Tibial artery (tissue), 4 donors: Measurements from ENCODE around the gene TLK1.

Experiments
- DNase-seq, 2 donors: peaks; one replicate each; pipeline ENCODE4 v3.0.0-alpha.2; 2019
- H3K27ac ChIP-seq, 2 donors: fragments of 200-600 bp; sonication (generic) in 1 of 2; 1 replicate in 1 of 2; 2 replicates in 1 of 2; pipeline ENCODE4 v1.5.1; 2018 to 2019; ENCODE audit warnings: mild to moderate bottlenecking in 1 of 2
- H3K27me3 ChIP-seq, 2 donors: fragments of 200-600 bp; sonication (generic) in 1 of 2; one replicate each; pipeline versions ENCODE4 v1.5.1 to v1.6.0; 2016 to 2019
- H3K36me3 ChIP-seq, 3 donors: fragments of 200-600 bp; sonication (generic) in 2 of 3; one replicate each; pipeline ENCODE4 v1.5.1; 2016 to 2019; ENCODE audit warnings: mild to moderate bottlenecking in 2 of 3
- H3K4me1 ChIP-seq, 4 donors: fragments of 200-600 bp; sonication (generic) in 2 of 4; 1 replicate in 3 of 4; 2 replicates in 1 of 4; pipeline ENCODE4 v1.5.1; 2016 to 2019
- H3K4me3 ChIP-seq, 2 donors: fragments of 200-600 bp; sonication (generic) in 1 of 2; 1 replicate in 1 of 2; 2 replicates in 1 of 2; pipeline ENCODE4 v1.5.1; 2018 to 2019; ENCODE audit warnings: mild to moderate bottlenecking in 2 of 2
- H3K9me3 ChIP-seq, 3 donors: fragments of 200-600 bp; sonication (generic) in 1 of 3; one replicate each; pipeline ENCODE4 v1.5.1; 2016 to 2019
- CTCF ChIP-seq, 2 experiments: fragments of 200-600 bp in 1 of 2; fragments of 450-650 bp in 1 of 2; IDR thresholded peaks; one replicate each; pipeline ENCODE4 v1.5.1; 2017 to 2019; ENCODE audit warnings: antibody characterized with exemption in 2 of 2, mild to moderate bottlenecking in 1 of 2, moderate library complexity in 1 of 2
- intact Hi-C: fragments of 100-400 bp; cut with DNase I; formaldehyde crosslinking; loops from one replicate; pipeline ENCODE4 v1.15.0; 2023; ENCODE audit warnings: low total_unique reads

Gene TLK1

GRCh38 chr2:170967553-170967952 is 193.1 kb downstream of the TLK1 start:
- no peak for DNase-seq
- Histone ChIP-seq H3K9me3 (no peaks in the 10 kb centered on the region), H3K4me1 (no peaks in the 10 kb centered on the region), H3K27ac (no peak overlapping the region), H3K27me3 (no peaks in the 10 kb centered on the region), H3K4me3 (no peak overlapping the region), H3K36me3 (peaks cover 44 to 59% (median 47%) of the 10 kb centered on the region in 3 donors)
- intact Hi-C loops, result no loop called here
- no peak for TF ChIP-seq CTCF (IDR thresholded peaks at IDR 0.05)

- no peaks in the 10 kb centered on the region for H3K27me3 ChIP-seq
- no peak for DNase-seq
- intact Hi-C loops, result no loop called here
- H3K9me3 ChIP-seq, result no peaks in the 10 kb centered on the region
- no peak overlapping the region for H3K27ac ChIP-seq
- H3K4me1 ChIP-seq, result no peaks in the 10 kb centered on the region
- H3K36me3 ChIP-seq, result peaks cover 51 to 66% (median 54%) of the 10 kb centered on the region in 3 donors
- no peak overlapping the region for H3K4me3 ChIP-seq
- TF ChIP-seq CTCF (IDR thresholded peaks at IDR 0.05), result no peak
Observed at GRCh38 chr2:170966648-170967396, 193.9 kb downstream of the TLK1 start.

GRCh38 chr2:170965446-170966225 is 195.1 kb downstream of the TLK1 start:
- Histone ChIP-seq H3K36me3 (peaks cover 57 to 78% (median 65%) of the 10 kb centered on the region in 3 donors), H3K27ac (no peak overlapping the region), H3K4me3 (no peak overlapping the region), H3K27me3 (no peaks in the 10 kb centered on the region), H3K4me1 (no peaks in the 10 kb centered on the region), H3K9me3 (no peaks in the 10 kb centered on the region)
- intact Hi-C loops, result no loop called here
- DNase-seq, result no peak
- no peak for TF ChIP-seq CTCF (IDR thresholded peaks at IDR 0.05)

GRCh38 chr2:170963386-170963785 is 197.3 kb downstream of the TLK1 start:
- Histone ChIP-seq H3K4me3 (no peak overlapping the region), H3K27ac (no peak overlapping the region), H3K4me1 (no peaks in the 10 kb centered on the region), H3K36me3 (peaks cover 57 to 96% (median 74%) of the 10 kb centered on the region in 3 donors), H3K9me3 (no peaks in the 10 kb centered on the region), H3K27me3 (no peaks in the 10 kb centered on the region)
- no peak for DNase-seq
- TF ChIP-seq CTCF (IDR thresholded peaks at IDR 0.05), result no peak
- intact Hi-C loops, result no loop called here

GRCh38 chr2:170953941-170954340 is 206.8 kb downstream of the TLK1 start:
- H3K4me3 ChIP-seq, result no peak overlapping the region
- no peak overlapping the region for H3K27ac ChIP-seq
- H3K36me3 ChIP-seq, result peaks cover 73 to 96% (median 88%) of the 10 kb centered on the region in 3 donors
- DNase-seq, result no peak
- no peaks in the 10 kb centered on the region for H3K9me3 ChIP-seq
- no peak for TF ChIP-seq CTCF (IDR thresholded peaks at IDR 0.05)
- no peaks in the 10 kb centered on the region for H3K4me1 ChIP-seq
- no peaks in the 10 kb centered on the region for H3K27me3 ChIP-seq
- intact Hi-C loops, result no loop called here
